GM10266 (cell line): Measurements from ENCODE around the gene OR8D4.
A peak's percentile ranks its signal among the peaks of the same experiment; 100 is the strongest.

Experiments used
- DNase-seq: peaks from one replicate; pipeline ENCODE4 v3.0.0; 2012; ENCODE audit errors: extremely low spot score
- TF ChIP-seq, protein P1 (sequence below): IDR thresholded peaks from 2 replicates; pipeline ENCODE4 v1.5.1; 2012; ENCODE audit warnings: mild to moderate bottlenecking, low read depth; ENCODE audit not compliant: control insufficient read depth, insufficient read depth; ENCODE audit errors: missing control alignments

OR8D4 gene

DNA sequence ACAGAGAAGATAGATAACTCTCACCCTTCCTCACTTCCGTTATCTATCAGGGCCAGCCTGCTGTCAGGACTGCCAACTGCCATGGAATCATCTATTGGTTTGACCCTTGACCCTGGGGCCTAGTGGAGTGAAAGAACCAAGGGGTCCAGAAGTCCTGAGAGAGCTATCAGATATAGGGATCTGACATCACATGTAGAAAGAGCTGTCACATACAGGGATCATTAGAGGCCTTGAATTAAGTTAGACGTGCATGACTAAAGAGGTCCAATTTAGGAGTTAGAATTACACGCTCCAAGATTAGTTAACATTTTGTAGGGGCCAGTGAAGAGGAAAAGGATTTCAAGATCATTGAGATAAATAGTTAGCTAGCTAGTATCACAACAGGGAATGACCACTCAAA lies 16.4 kb upstream of the OR8D4 start, which contains the start of gene TMEM225:
Gene TMEM225, minus strand, starts transcription at position 101 of the 400 bp plus-strand sequence. CDS start 245 bp downstream, outside the sequence.
- TF ChIP-seq, protein P1, sequence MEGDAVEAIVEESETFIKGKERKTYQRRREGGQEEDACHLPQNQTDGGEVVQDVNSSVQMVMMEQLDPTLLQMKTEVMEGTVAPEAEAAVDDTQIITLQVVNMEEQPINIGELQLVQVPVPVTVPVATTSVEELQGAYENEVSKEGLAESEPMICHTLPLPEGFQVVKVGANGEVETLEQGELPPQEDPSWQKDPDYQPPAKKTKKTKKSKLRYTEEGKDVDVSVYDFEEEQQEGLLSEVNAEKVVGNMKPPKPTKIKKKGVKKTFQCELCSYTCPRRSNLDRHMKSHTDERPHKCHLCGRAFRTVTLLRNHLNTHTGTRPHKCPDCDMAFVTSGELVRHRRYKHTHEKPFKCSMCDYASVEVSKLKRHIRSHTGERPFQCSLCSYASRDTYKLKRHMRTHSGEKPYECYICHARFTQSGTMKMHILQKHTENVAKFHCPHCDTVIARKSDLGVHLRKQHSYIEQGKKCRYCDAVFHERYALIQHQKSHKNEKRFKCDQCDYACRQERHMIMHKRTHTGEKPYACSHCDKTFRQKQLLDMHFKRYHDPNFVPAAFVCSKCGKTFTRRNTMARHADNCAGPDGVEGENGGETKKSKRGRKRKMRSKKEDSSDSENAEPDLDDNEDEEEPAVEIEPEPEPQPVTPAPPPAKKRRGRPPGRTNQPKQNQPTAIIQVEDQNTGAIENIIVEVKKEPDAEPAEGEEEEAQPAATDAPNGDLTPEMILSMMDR: no peak
- DNase-seq: no peak

DNA sequence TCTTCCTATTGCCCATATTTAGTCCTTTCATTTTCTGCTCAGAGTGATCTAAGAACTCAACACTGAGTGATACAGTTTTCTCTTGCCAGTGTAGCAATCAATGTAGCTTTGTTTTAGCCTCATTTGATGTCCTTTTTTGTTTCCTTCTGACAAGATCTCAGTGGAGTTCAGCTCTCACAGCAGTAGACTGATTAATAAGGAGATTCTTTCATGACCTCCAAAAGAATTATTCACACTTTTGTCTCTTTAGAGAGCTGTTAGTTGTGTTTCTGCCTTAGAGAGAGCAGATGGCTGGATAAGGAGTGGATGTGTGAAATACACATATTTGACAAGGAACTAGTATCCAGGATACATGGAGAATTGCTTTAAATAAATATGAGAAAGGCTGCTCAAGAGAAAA lies 9.9 kb upstream of the OR8D4 start:
- TF ChIP-seq, protein P1: no peak

DNA sequence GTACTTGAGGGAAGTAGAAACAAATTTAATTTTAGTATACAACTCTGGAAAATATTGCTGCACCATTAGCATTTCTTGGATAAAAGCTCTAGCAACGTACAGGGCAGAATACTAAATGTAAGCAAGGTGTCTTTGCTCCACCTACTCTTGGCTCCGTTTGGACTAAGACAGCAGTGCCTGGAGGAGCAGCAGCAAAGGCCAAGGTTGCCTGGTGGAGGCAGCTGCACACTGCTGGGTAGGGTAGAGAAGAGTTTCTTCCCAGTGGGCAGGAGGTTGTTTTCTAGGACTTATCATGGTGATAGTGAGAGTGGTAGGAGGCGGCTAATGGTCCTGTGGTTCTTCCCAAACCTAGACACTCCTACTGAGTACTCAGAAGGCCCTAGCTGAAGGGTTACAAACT lies 2.2 kb upstream of the OR8D4 start:
- TF ChIP-seq, protein P1: no peak
- no peak for DNase-seq

More for the DNA sequence above, 9.9 kb upstream of the OR8D4 start:
- DNase-seq: no peak

- DNase-seq: peak; percentile 11
- TF ChIP-seq, protein P1: no peak
These were observed 2.0 kb downstream of the OR8D4 start for GRCh38 chr11:123903932-123904331.

DNA sequence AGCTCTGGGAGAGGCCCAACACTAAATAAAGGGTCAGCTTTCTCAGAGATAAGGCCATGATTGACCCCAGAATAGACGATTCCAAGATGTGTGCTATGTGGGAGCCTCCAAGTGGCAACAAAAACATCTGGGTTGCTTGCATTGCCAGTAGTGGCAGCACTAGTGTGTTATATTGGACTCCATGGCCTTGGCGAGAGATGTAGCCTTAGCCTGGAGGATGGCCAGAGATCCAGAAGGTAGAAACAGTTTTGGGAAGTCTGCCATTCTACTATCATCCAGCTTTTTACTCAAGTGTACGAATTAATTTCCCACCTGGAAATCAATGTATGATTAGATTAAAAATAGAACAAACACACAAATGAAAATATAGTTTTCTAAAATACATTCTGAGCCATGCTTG lies 3.0 kb downstream of the OR8D4 start:
- TF ChIP-seq, protein P1: no peak
- no peak for DNase-seq

DNA sequence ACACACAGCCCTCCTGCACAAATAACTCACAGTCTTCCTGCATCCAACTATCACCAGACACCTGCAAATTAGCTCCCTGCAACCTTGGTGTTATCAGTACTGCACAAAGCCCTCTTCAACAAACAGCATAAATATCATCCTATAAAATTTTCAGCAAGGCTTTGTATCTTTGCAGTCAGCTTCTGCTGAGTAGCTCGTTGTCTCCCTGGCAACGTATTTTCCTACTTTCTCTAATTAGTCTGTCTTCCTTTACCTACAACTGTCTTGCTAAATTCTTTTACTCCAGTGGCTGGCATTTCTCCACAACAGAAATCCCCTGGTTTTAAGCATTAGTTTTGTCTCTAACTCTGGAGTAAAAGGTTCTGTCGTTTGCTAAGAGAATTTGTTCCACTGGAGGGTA lies 3.9 kb downstream of the OR8D4 start:
- TF ChIP-seq, protein P1: no peak
- DNase-seq: no peak

DNA sequence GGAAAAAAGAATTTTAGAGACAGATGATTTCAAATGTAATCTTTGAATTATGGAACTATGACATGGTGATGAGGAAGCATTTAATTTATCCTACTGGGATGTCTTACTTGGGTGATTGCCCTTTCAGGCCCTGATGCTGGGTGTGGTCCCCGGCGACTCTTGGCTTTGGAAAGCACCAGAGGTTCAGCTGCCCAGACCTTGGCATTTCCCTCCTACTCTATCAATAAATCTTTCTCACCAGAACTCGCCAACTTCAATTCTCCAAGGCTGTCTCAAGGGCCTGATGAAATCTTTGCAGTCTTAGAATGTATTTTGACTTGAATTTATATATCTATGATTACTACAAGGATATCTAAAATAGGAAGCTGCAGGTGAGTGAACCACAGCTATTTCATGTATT lies 19.0 kb downstream of the OR8D4 start:
- no peak for DNase-seq
- TF ChIP-seq, protein P1: no peak
